Measurements from ENCODE around the gene TAF11L9.
"Not testable (repeated sequence)": the region's sequence is repeated elsewhere in the genome, so short reads cannot be mapped to it uniquely, and the experiment has no call there.

TAF11L9 gene

DNA sequence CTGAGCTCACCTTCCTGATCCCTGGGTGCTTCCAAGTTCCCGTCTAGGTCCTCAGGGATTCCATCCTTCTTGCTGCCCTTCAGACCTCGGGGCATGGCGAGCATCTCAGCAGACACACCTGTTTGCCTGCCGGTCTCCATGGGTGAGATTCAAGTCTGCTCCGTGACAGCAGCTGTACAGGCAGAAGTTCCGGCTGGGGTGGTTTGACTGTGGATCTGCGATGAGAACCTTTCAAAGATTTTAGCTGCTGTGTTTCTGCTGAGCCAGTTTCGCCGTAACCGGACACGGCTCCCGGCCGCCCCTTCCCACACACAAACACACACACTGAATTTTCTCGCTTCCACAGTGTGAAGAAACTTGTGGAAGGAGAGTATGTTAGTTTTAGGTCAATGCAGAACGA, at the start of gene TAF11L9:
Gene TAF11L9 (minus strand): TSS at position 140 of the 400 bp plus-strand sequence.
- not testable (repeated sequence) for DNase-seq (ENCODE audit: low read depth)

DNA sequence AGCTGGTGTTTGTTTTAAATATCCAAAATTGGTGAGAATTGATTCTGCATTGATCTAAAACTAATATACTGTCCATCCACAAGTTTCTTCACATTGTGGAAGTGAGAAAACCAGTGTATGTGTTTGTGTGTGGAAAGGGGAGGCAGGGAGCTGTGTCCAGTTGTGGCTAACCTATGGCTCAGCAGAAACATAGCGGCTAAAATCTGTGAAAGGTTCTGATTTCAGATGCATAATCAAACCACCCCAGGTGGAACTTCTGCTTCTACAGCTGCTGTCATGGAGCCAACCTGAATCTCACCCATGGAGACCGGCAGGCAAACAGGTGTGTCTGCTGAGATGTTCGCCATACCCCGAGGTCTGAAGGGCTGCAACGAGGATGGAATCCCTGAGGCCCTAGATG, 40.0 kb upstream of the TAF11L9 start, which contains the start of gene TAF11L14:
Gene TAF11L14 (plus strand): TSS at position 301 of the 400 bp plus-strand sequence.
- no peak for DNase-seq (ENCODE audit: low read depth)

DNA sequence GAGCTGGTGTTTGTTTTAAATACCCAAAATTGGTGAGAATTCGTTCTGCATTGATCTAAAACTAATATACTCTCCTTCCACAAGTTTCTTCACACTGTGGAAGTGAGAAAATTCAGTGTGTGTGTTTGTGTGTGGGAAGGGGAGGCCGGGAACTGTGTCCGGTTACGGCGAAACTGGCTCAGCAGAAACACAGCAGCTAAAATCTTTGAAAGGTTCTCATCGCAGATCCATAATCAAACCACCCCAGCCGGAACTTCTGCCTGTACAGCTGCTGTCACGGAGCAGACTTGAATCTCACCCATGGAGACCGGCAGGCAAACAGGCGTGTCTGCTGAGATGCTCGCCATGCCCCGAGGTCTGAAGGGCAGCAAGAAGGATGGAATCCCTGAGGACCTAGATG, 37.6 kb upstream of the TAF11L9 start, which contains the start of gene TAF11L13:
Gene TAF11L13 (plus strand): TSS at position 301 of the 400 bp plus-strand sequence.
- not testable (repeated sequence) for DNase-seq (ENCODE audit: low read depth)

DNA sequence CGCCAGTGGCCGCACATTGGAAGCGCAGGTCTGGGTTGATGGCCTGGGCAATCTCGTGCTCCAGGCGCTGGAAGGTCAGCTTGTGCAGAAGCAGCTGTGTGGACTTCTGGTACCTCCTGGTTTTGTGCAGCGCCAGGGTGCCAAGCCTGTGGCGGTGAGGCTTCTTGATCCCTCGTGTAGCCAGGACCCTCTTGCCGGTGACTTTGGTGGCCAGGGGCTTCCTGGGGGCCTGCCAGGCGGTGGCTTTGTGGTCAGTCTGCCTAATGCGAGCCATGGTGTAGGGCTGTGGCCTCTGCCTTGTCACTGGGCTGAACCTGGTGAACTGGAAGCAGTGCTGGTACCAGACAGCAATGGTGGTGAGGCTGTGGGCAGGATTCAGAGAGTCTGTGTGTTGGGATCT, 31.5 kb upstream of the TAF11L9 start:
- DNase-seq (ENCODE audit: low read depth) = no peak

DNA sequence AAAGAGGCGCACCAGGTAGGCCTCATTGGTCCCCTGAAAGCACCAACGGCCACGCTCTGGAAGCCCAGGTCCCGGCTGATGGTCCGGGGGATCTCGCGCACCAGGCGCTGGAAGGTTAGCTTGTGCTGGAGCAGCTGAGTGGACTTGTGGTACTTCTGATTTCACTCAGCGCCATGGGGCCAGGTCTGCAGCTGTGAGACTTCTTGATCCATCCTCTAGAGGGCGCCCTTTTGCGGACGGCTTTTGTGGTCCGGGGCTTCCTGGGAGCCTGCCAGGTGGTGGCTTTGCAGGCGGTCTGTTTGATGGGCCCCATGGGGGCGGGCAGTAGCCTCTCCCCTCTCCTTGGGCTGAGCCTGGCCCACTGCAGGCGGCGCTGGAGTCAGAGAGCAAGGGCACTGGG, 26.4 kb upstream of the TAF11L9 start:
- DNase-seq (ENCODE audit: low read depth) = no peak

DNA sequence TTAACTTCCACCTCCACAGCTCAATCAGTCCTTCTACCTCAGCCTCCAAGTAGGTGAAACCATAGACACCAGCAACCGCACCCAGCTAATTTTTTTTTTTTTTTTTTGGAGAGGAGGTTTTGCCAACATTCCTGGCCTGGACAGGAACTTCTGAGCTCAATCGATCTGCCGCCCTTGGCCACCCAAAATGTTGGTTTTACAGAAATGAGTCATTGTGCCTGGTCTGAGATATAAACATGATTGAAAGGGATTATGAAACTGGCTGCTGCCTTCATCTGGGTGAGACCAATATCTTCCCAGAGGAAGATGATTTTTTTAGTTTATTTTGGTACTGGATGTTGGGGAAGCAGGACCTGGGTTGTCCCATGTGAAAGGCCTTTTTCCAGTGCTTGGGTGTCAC, 25.2 kb upstream of the TAF11L9 start:
- no peak for DNase-seq (ENCODE audit: low read depth)

DNA sequence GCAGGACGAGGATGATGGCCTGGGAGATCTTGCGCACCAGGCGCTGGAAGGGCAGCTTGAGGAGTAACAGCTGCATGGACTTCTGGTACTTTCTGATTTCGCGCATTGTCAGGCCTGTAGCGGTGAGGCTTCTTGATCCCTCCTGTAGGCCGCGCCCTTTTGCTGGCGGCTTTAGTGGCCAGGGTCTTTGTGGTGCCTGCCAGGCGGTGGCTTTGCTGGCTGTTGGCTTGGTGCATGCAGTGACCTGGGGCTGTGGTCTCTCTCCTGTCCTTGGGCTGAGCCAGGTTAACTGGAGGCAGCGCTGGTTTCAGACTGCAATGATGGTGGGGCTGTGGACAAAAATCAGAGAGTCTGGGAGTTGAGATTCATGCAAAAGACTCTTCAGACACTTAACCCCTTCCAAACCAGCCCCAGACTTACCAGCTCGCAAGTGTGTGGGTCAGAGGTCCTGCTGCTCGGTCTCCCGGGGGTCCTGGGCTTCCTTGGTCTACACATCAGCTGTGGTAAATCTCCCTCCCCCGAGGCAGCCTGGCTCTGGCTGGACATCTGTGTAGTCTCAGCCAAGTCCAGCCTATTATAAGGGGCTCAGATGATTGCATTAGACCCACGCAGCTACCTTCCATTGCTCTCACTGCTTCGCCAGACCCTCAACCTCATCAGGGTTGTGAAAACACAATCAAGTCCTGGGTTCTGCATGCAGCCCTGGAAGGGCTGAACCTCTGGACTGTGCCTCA, 20.8 kb upstream of the TAF11L9 start:
- DNase-seq (ENCODE audit: low read depth) = no peak

DNA sequence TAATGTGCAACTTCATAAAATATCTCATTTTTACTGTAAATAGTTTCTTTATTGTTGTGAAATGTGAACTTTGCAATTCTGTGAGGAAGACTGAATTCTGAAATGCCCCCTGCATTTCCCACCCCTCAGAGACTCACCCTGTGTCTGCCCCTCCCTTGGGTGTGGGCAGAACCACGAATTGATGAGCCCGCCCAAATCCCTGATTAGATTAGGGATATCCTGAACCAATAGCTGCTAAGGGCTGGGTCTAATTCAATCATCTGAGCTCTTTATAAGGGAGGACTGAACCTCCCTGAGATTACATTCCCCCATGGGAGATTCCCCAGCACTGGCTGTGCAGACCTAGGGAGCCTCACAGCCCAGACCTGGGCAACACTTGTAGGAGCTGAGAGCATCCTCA, 15.9 kb upstream of the TAF11L9 start, which contains the start of gene TAF11L12:
Gene TAF11L12 (plus strand): TSS at position 301 of the 400 bp plus-strand sequence.
- not testable (repeated sequence) for DNase-seq (ENCODE audit: low read depth)

DNA sequence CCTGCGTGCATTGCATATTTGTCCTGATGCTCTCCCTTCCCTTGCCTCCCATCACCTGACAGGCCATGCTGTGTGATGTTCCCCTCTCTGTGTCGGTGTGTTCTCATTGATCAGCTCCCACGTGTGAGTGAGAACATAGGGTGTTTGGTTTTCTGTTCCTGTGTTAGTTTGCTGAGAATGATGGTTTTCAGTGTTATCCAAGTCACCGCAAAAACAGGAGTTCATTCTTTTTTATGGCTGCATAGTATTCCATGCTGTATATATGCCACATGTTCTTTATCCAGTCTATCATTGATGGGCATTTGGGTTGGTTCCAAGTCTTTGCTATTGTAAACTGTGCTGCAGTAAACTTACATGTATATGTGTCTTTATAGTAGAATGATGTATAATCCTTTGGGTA, 13.3 kb upstream of the TAF11L9 start:
- DNase-seq (ENCODE audit: low read depth) = not testable (repeated sequence)

DNA sequence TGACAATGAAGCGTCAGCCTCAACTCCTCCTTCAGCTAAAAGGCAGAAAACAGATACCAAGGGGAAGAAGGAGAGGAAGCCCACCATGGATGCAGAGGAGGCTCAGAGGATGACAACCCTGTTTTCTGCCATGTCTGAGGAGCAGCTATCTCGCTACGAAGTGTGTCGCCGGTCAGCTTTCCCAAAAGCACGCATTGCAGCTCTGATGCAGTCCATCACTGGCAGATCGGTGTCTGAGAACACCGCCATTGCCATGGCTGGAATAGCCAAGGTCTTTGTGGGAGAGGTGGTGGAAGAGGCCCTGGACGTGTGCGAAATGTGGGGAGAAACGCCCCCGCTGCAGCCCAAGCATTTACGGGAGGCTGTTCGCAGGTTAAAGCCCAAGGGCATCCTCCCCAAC, 10.8 kb upstream of the TAF11L9 start:
- DNase-seq (ENCODE audit: low read depth) = no peak

DNA sequence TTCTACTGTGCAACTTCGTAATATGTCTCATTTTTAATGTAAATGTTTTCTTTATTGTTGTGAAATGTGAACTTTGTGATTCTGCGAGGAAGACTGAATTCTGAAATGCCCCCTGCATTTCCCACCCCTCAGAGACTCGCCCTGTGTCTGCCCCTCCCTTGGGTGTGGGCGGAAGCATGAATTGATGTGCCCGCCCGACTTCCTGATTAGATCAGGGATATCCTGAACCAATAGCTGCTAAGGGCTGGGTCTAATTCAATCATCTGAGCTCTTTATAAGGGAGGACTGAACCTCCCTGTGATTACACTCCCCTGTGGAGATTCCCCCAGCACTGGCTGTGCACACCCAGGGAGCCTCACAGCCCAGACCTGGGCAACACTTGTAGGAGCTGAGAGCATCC, 9.7 kb upstream of the TAF11L9 start, which contains the start of gene TAF11L11:
Gene TAF11L11 (plus strand): TSS at position 304 of the 400 bp plus-strand sequence.
- DNase-seq (ENCODE audit: low read depth) = not testable (repeated sequence)

DNA sequence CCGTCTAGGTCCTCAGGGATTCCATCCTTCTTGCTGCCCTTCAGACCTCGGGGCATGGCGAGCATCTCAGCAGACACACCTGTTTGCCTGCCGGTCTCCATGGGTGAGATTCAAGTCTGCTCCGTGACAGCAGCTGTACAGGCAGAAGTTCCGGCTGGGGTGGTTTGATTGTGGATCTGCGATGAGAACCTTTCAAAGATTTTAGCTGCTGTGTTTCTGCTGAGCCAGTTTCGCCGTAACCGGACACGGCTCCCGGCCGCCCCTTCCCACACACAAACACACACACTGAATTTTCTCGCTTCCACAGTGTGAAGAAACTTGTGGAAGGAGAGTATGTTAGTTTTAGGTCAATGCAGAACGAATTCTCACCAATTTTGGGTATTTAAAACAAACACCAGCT, 3.5 kb upstream of the TAF11L9 start, which contains the start of gene TAF11L10:
Gene TAF11L10 (minus strand): TSS at position 101 of the 400 bp plus-strand sequence.
- not testable (repeated sequence) for DNase-seq (ENCODE audit: low read depth)

DNA sequence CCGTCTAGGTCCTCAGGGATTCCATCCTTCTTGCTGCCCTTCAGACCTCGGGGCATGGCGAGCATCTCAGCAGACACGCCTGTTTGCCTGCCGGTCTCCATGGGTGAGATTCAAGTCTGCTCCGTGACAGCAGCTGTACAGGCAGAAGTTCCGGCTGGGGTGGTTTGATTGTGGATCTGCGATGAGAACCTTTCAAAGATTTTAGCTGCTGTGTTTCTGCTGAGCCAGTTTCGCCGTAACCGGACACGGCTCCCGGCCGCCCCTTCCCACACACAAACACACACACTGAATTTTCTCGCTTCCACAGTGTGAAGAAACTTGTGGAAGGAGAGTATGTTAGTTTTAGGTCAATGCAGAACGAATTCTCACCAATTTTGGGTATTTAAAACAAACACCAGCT, 3.3 kb downstream of the TAF11L9 start, which contains the start of gene TAF11L8:
Gene TAF11L8 (minus strand): TSS at position 101 of the 400 bp plus-strand sequence.
- DNase-seq (ENCODE audit: low read depth) = not testable (repeated sequence)

DNA sequence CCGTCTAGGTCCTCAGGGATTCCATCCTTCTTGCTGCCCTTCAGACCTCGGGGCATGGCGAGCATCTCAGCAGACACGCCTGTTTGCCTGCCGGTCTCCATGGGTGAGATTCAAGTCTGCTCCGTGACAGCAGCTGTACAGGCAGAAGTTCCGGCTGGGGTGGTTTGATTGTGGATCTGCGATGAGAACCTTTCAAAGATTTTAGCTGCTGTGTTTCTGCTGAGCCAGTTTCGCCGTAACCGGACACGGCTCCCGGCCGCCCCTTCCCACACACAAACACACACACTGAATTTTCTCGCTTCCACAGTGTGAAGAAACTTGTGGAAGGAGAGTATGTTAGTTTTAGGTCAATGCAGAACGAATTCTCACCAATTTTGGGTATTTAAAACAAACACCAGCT, 8.5 kb downstream of the TAF11L9 start, which contains the start of gene TAF11L7:
Gene TAF11L7 (minus strand): TSS at position 101 of the 400 bp plus-strand sequence.
- DNase-seq (ENCODE audit: low read depth) = not testable (repeated sequence)
